Erythroblast (primary cell): ENCODE results near the gene MROH2A.

Experiments
- GATA1 ChIP-seq: IDR thresholded peaks from 2 replicates; pipeline ENCODE4 v1.6.1; 2011; ENCODE audit warnings: low read depth, mild to moderate bottlenecking, control low read depth, low read length, moderate library complexity
- POLR2A ChIP-seq: IDR thresholded peaks from 2 replicates; pipeline ENCODE4 v1.6.1; 2011; ENCODE audit warnings: mild to moderate bottlenecking, low read length

DNA sequence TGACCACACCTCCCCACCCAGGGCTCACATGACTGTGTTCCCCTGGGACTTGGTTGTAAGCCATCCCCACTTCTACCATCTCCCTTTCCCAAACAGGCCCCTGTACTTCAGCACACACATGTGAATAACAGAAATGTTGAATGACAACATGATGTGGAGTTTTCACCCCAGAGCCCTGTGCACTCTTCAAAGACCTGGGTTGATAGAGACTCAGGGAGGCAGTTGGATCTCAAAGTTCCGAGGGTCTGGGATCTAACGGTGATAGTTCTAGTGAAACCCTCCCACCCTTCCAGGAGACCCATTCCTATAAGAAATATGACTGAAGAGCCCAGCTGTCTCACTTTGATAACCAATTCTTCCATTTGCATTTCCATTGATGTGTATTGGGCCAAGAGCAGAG is at the start of gene MROH2A:
- TF ChIP-seq POLR2A (no peak), GATA1 (no peak)
